Liver (tissue), 9 donors: ENCODE measurements around the gene APBA1. TPM values are rescaled to one million over a fixed set of nuclear protein-coding genes. Genes with fewer than 3 reads are reported as not detected.

Source experiments
- DNase-seq: peaks from one replicate; pipeline ENCODE4 v3.0.0-alpha.2; 2017; ENCODE audit warnings: low spot score
- H3K27ac ChIP-seq, 2 donors: one replicate each; pipeline ENCODE4 v1.7.0; 2013; ENCODE audit warnings: inconsistent platforms in 2 of 2, low read length in 2 of 2, control low read depth in 1 of 2, low read depth in 1 of 2, mild to moderate bottlenecking in 1 of 2
- H3K27me3 ChIP-seq, 4 donors: one replicate each; pipeline versions ENCODE4 v1.6.1 to v1.7.0; 2013; ENCODE audit warnings: low read length in 3 of 4, inconsistent platforms in 1 of 4, mild to moderate bottlenecking in 1 of 4, moderate library complexity in 1 of 4; ENCODE audit not compliant: control insufficient read depth in 4 of 4, insufficient read depth in 4 of 4
- H3K36me3 ChIP-seq, 4 donors: one replicate each; pipeline versions ENCODE4 v1.6.1 to v1.7.0; 2013; ENCODE audit warnings: low read length in 3 of 4, mild to moderate bottlenecking in 3 of 4, low read depth in 1 of 4, moderate library complexity in 1 of 4; ENCODE audit not compliant: control insufficient read depth in 4 of 4, insufficient read depth in 3 of 4
- H3K4me1 ChIP-seq, 4 donors: one replicate each; pipeline versions ENCODE4 v1.6.1 to v1.7.0; 2013; ENCODE audit warnings: low read length in 3 of 4, mild to moderate bottlenecking in 3 of 4, moderate library complexity in 1 of 4; ENCODE audit not compliant: control insufficient read depth in 4 of 4, insufficient read depth in 4 of 4
- H3K4me3 ChIP-seq, 3 donors: one replicate each; pipeline versions ENCODE4 v1.6.1 to v1.7.0; 2013; ENCODE audit warnings: low read length in 3 of 3, control low read depth in 1 of 3, low read depth in 1 of 3, mild to moderate bottlenecking in 1 of 3
- H3K9ac ChIP-seq, 2 donors: one replicate each; pipeline ENCODE4 v1.7.0; 2013; ENCODE audit warnings: low read length in 2 of 2, mild to moderate bottlenecking in 2 of 2, moderate library complexity in 2 of 2, control low read depth in 1 of 2, low read depth in 1 of 2
- H3K9me3 ChIP-seq, 4 donors: one replicate each; pipeline versions ENCODE4 v1.6.1 to v1.7.0; 2013; ENCODE audit warnings: low read length in 3 of 4; ENCODE audit not compliant: control insufficient read depth in 4 of 4
- CTCF ChIP-seq: fragments of 150-350 bp; IDR thresholded peaks from 2 replicates; pipeline ENCODE4 v1.5.1; 2017; ENCODE audit warnings: improper control_type of control experiment, low read depth, low read length; ENCODE audit not compliant: missing input control
- FOXA1 ChIP-seq: IDR thresholded peaks from 2 replicates; pipeline ENCODE4 v1.6.1; 2016; ENCODE audit warnings: antibody characterized with exemption
- FOXA2 ChIP-seq: IDR thresholded peaks from 2 replicates; pipeline ENCODE4 v1.6.1; 2016; ENCODE audit warnings: antibody characterized with exemption
- GABPA ChIP-seq, 2 donors: IDR thresholded peaks in 1 of 2; conservative IDR thresholded peaks in 1 of 2; 2 replicates each; pipeline ENCODE4 v1.6.1; 2016; ENCODE audit warnings: antibody characterized with exemption in 2 of 2, mild to moderate bottlenecking in 1 of 2, moderate library complexity in 1 of 2
- HNF4A ChIP-seq, 2 donors: conservative IDR thresholded peaks; 2 replicates each; pipeline ENCODE4 v1.6.1; 2016; ENCODE audit warnings: antibody characterized with exemption in 2 of 2, mild to moderate bottlenecking in 2 of 2
- HNF4G ChIP-seq: IDR thresholded peaks from 2 replicates; pipeline ENCODE4 v1.6.1; 2016; ENCODE audit warnings: antibody characterized with exemption
- JUND ChIP-seq, 2 donors: IDR thresholded peaks; 2 replicates each; pipeline ENCODE4 v1.6.1; 2016; ENCODE audit warnings: antibody characterized with exemption in 2 of 2
- RAD21 ChIP-seq, 2 donors: IDR thresholded peaks; 2 replicates each; pipeline ENCODE4 v1.6.1; 2016; ENCODE audit warnings: antibody characterized with exemption in 2 of 2, mild to moderate bottlenecking in 2 of 2
- REST ChIP-seq: IDR thresholded peaks from 2 replicates; pipeline ENCODE4 v1.6.1; 2016; ENCODE audit warnings: antibody characterized with exemption, mild to moderate bottlenecking
- RXRA ChIP-seq, 2 donors: IDR thresholded peaks; 2 replicates each; pipeline ENCODE4 v1.6.1; 2017 to 2018; ENCODE audit warnings: antibody characterized with exemption in 2 of 2, mild to moderate bottlenecking in 1 of 2
- SP1 ChIP-seq: IDR thresholded peaks from 2 replicates; pipeline ENCODE4 v1.6.1; 2018; ENCODE audit warnings: antibody characterized with exemption, mild to moderate bottlenecking
- TAF1 ChIP-seq: conservative IDR thresholded peaks from 2 replicates; pipeline ENCODE4 v1.6.1; 2016; ENCODE audit warnings: antibody characterized with exemption, mild to moderate bottlenecking
- ZBTB33 ChIP-seq: IDR thresholded peaks from 2 replicates; pipeline ENCODE4 v1.6.1; 2016; ENCODE audit warnings: antibody characterized with exemption
- WGBS: extraction: QIAGEN DNeasy Blood & Tissue Kit; methylation state at CpG from one replicate; pipeline ENCODE4 v1.1.7; 2013; 5-methylcytosine and 5-hydroxymethylcytosine counted together
- polyA plus RNA-seq, 2 donors: library from polyadenylated mRNA; stranded (reverse) in 1 of 2; unstranded in 1 of 2; fragments of 200-250 nt in 1 of 2; fragments of >200 nt in 1 of 2; fragmentation: Nextera tagmentation in 1 of 2; extraction: Ambion mirVana in 1 of 2; gene quantifications; one replicate each; pipeline versions ENCODE4 v1.2.1 to v1.2.3, GENCODE V29; 2013 to 2015
- total RNA-seq, 2 donors: library from RNA; depleted of rRNA; stranded (reverse); fragments of >200 nt; gene quantifications; one replicate each; pipeline ENCODE4 v1.2.3, GENCODE V29; 2014
- donor health status: healthy.
- donor health status: healthy.
- donor health status: healthy.
- donor health status: healthy.
- donor health status: healthy.

The APBA1 gene
- total and polyA plus RNA-seq, 4 donors, result 2.8 to 19.0 (median 6.1) TPM

- DNase-seq, result no peak
- WGBS, result 95% methylated on average over 1 of the region's 1 CpG
These were observed 240.4 kb downstream of the APBA1 start for GRCh38 chr9:69431777-69432176.

More at GRCh38 chr9:69431777-69432176, 240.4 kb downstream of the APBA1 start:
- H3K9me3 ChIP-seq, result no peaks in the 10 kb centered on the region
- TF ChIP-seq GABPA (IDR thresholded peaks at IDR 0.05 in 1 of 2, conservative IDR thresholded peaks at IDR 0.05 in 1 of 2), result no peak
- TF ChIP-seq RAD21 (IDR thresholded peaks at IDR 0.05), result no peak
- no peak for TF ChIP-seq TAF1
- no peak for TF ChIP-seq CTCF
- no peak for TF ChIP-seq REST
- TF ChIP-seq HNF4A (conservative IDR thresholded peaks at IDR 0.05), result no peak
- TF ChIP-seq JUND (IDR thresholded peaks at IDR 0.05), result no peak
- no peak for TF ChIP-seq HNF4G
- no peak for TF ChIP-seq FOXA2
- no peak for TF ChIP-seq ZBTB33
- TF ChIP-seq SP1, result no peak
- no peak for TF ChIP-seq RXRA (IDR thresholded peaks at IDR 0.05)
- no peak for TF ChIP-seq FOXA1
- H3K4me3 ChIP-seq, result no peak overlapping the region
- H3K27ac ChIP-seq, result no peak overlapping the region
- peaks cover 0 to 18% (median 6%) of the 10 kb centered on the region in 4 donors for H3K36me3 ChIP-seq
- no peaks in the 10 kb centered on the region for H3K27me3 ChIP-seq
- no peaks in the 10 kb centered on the region for H3K4me1 ChIP-seq
- H3K9ac ChIP-seq, result no peak overlapping the region
